HG03159 (cell line): ENCODE measurements around the gene SMIM22.
A peak's percentile ranks its signal among the peaks of the same experiment; 100 is the strongest.

ENCODE experiments used
- ATAC-seq: cut with Tn5 transposase; IDR thresholded peaks from one replicate; pipeline ENCODE4 v1.9.1; 2021; ENCODE audit warnings: mild to moderate bottlenecking, moderate library complexity; ENCODE audit not compliant: unreplicated experiment

The SMIM22 gene

GRCh38 chr16:4795828-4796572 lies 831 bp downstream of the SMIM22 start:
- no peak for ATAC-seq

GRCh38 chr16:4796982-4797804 lies 2.0 kb downstream of the SMIM22 start:
- ATAC-seq, result no peak

GRCh38 chr16:4797805-4798252 lies 2.7 kb downstream of the SMIM22 start:
- ATAC-seq, result no peak

GRCh38 chr16:4798456-4798855 lies 3.3 kb downstream of the SMIM22 start:
- ATAC-seq, result no peak

GRCh38 chr16:4799171-4799855 lies 4.1 kb downstream of the SMIM22 start:
- ATAC-seq, result no peak

- ATAC-seq, result no peak
Measured at GRCh38 chr16:4800290-4801041, 5.3 kb downstream of the SMIM22 start.

GRCh38 chr16:4801051-4801961 lies 6.1 kb downstream of the SMIM22 start:
- no peak for ATAC-seq

- peak; percentile 61 for ATAC-seq
Measured at GRCh38 chr16:4801962-4802658, 6.9 kb downstream of the SMIM22 start, which contains the start of gene ROGDI. ROGDI (minus strand) TSS chr16:4802633; CDS start chr16:4802571, 62 bp downstream.

GRCh38 chr16:4802659-4803287 lies 7.6 kb downstream of the SMIM22 start:
- peak; percentile 93 for ATAC-seq

- ATAC-seq, result no peak
Measured at GRCh38 chr16:4803401-4803844, 8.3 kb downstream of the SMIM22 start.

GRCh38 chr16:4803898-4804762 lies 9.0 kb downstream of the SMIM22 start:
- ATAC-seq, result no peak

GRCh38 chr16:4805231-4805630 lies 10.1 kb downstream of the SMIM22 start:
- no peak for ATAC-seq

GRCh38 chr16:4806280-4806679 lies 11.1 kb downstream of the SMIM22 start:
- ATAC-seq, result no peak

GRCh38 chr16:4811242-4811641 lies 16.1 kb downstream of the SMIM22 start:
- ATAC-seq, result no peak

GRCh38 chr16:4811773-4812172 lies 16.6 kb downstream of the SMIM22 start:
- no peak for ATAC-seq

GRCh38 chr16:4813251-4814003 lies 18.3 kb downstream of the SMIM22 start:
- no peak for ATAC-seq

GRCh38 chr16:4814046-4814445 lies 18.9 kb downstream of the SMIM22 start:
- no peak for ATAC-seq
